Cardiac muscle cell (in vitro differentiated cells and primary cell): ENCODE results near the gene OR8B12. TPM values are rescaled to one million over a fixed set of nuclear protein-coding genes. Genes with fewer than 3 reads are reported as not detected.

ENCODE experiments used
- DNase-seq, 2 donors: peaks; one replicate each; pipeline versions ENCODE4 v3.0.0 to v3.0.0-alpha.2; 2010 to 2017; ENCODE audit warnings: low read depth in 1 of 2, low spot score in 1 of 2
- H3K27ac ChIP-seq: fragments of 200-600 bp; sonication (generic); 2 replicates; pipeline ENCODE4 v1.5.1; 2016
- H3K27me3 ChIP-seq: fragments of 200-600 bp; sonication (generic); 2 replicates; pipeline ENCODE4 v1.6.0; 2016; ENCODE audit warnings: control low read depth
- H3K36me3 ChIP-seq: fragments of 200-600 bp; sonication (generic); 2 replicates; pipeline ENCODE4 v1.5.1; 2016; ENCODE audit warnings: control low read depth
- H3K4me1 ChIP-seq: fragments of 200-600 bp; sonication (generic); 2 replicates; pipeline ENCODE4 v1.8.1; 2017; ENCODE audit warnings: low read depth, mild to moderate bottlenecking, mixed run types
- H3K4me3 ChIP-seq: fragments of 200-600 bp; sonication (generic); 2 replicates; pipeline ENCODE4 v1.5.1; 2016; ENCODE audit warnings: mild to moderate bottlenecking
- H3K9me3 ChIP-seq: fragments of 200-600 bp; sonication (generic); 2 replicates; pipeline ENCODE4 v1.5.1; 2017; ENCODE audit warnings: low read depth, mild to moderate bottlenecking, control low read depth
- CTCF ChIP-seq: IDR thresholded peaks from 2 replicates; pipeline ENCODE4 v1.5.1; 2012; ENCODE audit warnings: low read depth, mild to moderate bottlenecking, low read length
- polyA plus RNA-seq: library from polyadenylated mRNA; unstranded; fragments of >200 nt; fragmentation: Nextera tagmentation; extraction: Ambion mirVana; gene quantifications from 2 replicates; pipeline ENCODE4 v1.2.1, GENCODE V29; 2016
- total RNA-seq: library from RNA; depleted of rRNA; stranded (reverse); fragments of >200 nt; gene quantifications from 2 replicates; pipeline ENCODE4 v1.2.3, GENCODE V29; 2016

The OR8B12 gene
- total RNA-seq (not detected in 2 replicates), polyA plus RNA-seq (not detected in 2 replicates)

DNA sequence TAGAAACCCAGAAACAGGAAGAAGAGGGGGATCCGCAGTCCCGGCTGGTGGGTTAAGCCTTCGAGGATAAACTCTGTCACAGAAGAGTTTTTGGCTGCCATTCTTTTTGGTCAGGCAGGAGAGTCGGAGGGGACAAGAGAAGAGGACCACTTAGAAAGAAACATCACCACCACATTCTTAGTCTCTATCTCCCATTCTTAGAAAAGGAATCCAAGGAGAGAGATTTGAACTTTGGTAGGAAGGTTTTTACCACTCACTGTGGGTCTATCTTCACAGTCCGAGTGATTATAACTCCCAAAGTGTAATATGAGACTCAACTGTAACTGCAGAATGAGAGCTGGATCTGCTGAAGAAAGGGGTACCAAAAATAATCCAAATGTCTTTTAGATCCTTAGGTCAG is at the start of gene OR8B12:
OR8B12 (minus strand) TSS at position 101 of the 400 bp plus-strand sequence; CDS start at position 101, 0 bp downstream.
- H3K27ac ChIP-seq = no peak within 1 kb of the TSS
- no peaks in the 10 kb centered on the region for H3K9me3 ChIP-seq
- H3K4me3 ChIP-seq = no peak within 1 kb of the TSS
- H3K4me1 ChIP-seq = no peaks in the 10 kb centered on the region
- no peak for TF ChIP-seq CTCF
- no peak for DNase-seq
- H3K27me3 ChIP-seq = peaks cover 3% of the 10 kb centered on the region
- no peaks in the 10 kb centered on the region for H3K36me3 ChIP-seq

DNA sequence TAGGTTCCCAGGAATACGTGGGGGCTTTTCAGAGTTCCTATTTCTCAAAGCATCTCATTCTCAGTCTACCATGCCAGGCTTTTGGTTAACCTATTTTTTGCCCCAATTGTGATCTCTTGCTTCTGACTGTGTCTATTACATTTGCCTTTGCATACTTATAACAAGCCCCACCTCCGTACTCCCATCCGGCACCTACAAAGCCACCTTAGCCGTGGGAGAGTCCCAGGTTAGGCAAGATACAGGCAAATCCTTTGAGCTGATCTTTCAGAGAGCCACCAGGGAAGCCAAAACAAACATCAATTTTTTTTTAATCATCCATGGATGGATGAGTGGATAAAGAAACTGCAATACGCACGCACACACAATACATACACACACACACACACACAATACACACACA is 49.2 kb upstream of the OR8B12 start:
- H3K4me1 ChIP-seq = no peaks in the 10 kb centered on the region
- TF ChIP-seq CTCF = no peak
- H3K4me3 ChIP-seq = no peak overlapping the region
- H3K9me3 ChIP-seq = no peaks in the 10 kb centered on the region
- peaks cover 14% of the 10 kb centered on the region for H3K27me3 ChIP-seq
- H3K27ac ChIP-seq = no peak overlapping the region
- H3K36me3 ChIP-seq = no peaks in the 10 kb centered on the region
- DNase-seq = no peak

GRCh38 chr11:124591430-124591829 is 48.0 kb upstream of the OR8B12 start:
- no peak for DNase-seq
- Histone ChIP-seq H3K9me3 (no peaks in the 10 kb centered on the region), H3K4me1 (no peaks in the 10 kb centered on the region), H3K27ac (no peak overlapping the region), H3K27me3 (peaks cover 4% of the 10 kb centered on the region), H3K36me3 (no peaks in the 10 kb centered on the region), H3K4me3 (no peak overlapping the region)
- no peak for TF ChIP-seq CTCF

GRCh38 chr11:124586238-124586860 is 42.9 kb upstream of the OR8B12 start:
- H3K27ac ChIP-seq = no peak overlapping the region
- H3K36me3 ChIP-seq = no peaks in the 10 kb centered on the region
- H3K27me3 ChIP-seq = no peaks in the 10 kb centered on the region
- DNase-seq = peak; percentile 67 to 82
- H3K4me1 ChIP-seq = no peaks in the 10 kb centered on the region
- no peaks in the 10 kb centered on the region for H3K9me3 ChIP-seq
- no peak overlapping the region for H3K4me3 ChIP-seq
- peak; percentile 66 for TF ChIP-seq CTCF

GRCh38 chr11:124584681-124585372 is 41.4 kb upstream of the OR8B12 start:
- Histone ChIP-seq H3K4me1 (no peaks in the 10 kb centered on the region), H3K4me3 (no peak overlapping the region), H3K27me3 (no peaks in the 10 kb centered on the region), H3K27ac (no peak overlapping the region), H3K9me3 (no peaks in the 10 kb centered on the region), H3K36me3 (no peaks in the 10 kb centered on the region)
- no peak for DNase-seq
- no peak for TF ChIP-seq CTCF
